ENCODE data around the gene NEURL1B.

DNA sequence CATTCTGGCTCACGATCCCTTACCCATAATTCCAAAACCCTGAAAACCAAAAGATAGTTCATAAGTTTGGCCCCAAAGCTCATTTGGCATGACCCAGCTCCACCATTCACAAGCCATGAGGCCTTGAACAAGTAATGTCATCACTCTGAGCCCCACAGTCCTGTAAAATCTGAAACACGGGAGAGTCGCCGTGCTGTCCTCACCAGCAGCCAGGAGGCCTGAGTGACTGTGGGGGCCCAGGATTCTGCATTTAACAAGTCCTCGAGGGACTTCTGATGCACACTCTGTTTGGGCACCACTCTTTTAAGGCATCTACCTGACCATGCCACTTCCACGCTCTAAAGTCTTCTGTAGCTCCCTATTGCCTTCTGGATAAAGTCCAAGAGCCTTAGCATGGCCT is 89.2 kb downstream of the NEURL1B start:
- TF ChIP-seq, protein P1, sequence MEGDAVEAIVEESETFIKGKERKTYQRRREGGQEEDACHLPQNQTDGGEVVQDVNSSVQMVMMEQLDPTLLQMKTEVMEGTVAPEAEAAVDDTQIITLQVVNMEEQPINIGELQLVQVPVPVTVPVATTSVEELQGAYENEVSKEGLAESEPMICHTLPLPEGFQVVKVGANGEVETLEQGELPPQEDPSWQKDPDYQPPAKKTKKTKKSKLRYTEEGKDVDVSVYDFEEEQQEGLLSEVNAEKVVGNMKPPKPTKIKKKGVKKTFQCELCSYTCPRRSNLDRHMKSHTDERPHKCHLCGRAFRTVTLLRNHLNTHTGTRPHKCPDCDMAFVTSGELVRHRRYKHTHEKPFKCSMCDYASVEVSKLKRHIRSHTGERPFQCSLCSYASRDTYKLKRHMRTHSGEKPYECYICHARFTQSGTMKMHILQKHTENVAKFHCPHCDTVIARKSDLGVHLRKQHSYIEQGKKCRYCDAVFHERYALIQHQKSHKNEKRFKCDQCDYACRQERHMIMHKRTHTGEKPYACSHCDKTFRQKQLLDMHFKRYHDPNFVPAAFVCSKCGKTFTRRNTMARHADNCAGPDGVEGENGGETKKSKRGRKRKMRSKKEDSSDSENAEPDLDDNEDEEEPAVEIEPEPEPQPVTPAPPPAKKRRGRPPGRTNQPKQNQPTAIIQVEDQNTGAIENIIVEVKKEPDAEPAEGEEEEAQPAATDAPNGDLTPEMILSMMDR (conservative IDR thresholded peaks at IDR 0.05) = no peak
- TF ChIP-seq ZFX (IDR thresholded peaks at IDR 0.05) = no peak
